DOHH2 (cell line): ENCODE data around the gene TANGO2.

ENCODE experiments used
- EZH2phosphoT487 ChIP-seq: fragments of 200-600 bp; sonication (generic); IDR thresholded peaks from 2 replicates; pipeline ENCODE4 v1.6.1; 2017; ENCODE audit warnings: borderline replicate concordance, mild to moderate bottlenecking, antibody characterized with exemption, low read length, moderate library complexity, mixed read lengths
- TF ChIP-seq, protein P1 (sequence below): fragments of 200-600 bp; sonication (generic); IDR thresholded peaks from one replicate; pipeline ENCODE4 v1.5.1; 2014; ENCODE audit warnings: antibody characterized with exemption, mild to moderate bottlenecking, low read depth, low read length; ENCODE audit not compliant: poor library complexity, severe bottlenecking

DNA sequence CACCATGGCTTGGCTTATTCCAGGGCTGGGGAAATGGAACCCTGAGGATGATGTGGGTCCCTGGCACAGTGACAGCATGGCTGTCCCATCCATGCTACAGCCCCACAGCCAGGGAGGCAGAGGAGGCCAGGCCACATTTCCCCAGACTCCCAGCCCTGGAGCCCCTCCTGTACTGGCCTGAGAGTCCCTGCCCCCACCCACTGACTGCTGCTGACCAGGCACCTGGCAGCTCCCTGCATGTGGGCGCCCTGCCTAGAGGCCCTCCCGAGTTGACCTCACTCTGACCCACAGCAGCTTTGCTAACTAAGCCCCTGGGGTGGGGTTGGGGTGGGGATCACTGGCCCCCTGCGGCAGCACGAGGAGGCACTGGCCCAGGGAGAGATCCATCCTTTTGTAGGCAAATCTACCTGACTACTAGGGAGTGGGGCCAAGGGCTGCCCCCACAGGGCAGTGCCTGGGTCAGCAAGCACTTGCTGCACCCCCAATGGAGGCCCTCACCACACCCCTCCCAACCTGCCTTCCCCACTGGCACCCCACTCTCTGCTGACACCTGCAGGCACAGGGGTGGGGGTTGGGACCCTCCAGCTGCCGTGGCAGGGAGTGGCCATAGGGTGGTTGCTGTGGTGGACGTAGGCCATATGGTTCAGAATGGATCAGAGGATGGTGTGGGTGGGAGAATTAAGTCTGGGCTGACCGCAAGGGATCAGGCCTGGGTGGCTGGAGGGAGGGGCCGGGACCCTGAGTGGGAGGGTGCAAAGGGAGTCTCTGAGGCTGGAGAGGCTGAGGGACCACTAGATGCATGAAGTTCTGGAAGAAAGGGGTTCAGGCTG is 21.7 kb upstream of the TANGO2 start:
- TF ChIP-seq, protein P1, sequence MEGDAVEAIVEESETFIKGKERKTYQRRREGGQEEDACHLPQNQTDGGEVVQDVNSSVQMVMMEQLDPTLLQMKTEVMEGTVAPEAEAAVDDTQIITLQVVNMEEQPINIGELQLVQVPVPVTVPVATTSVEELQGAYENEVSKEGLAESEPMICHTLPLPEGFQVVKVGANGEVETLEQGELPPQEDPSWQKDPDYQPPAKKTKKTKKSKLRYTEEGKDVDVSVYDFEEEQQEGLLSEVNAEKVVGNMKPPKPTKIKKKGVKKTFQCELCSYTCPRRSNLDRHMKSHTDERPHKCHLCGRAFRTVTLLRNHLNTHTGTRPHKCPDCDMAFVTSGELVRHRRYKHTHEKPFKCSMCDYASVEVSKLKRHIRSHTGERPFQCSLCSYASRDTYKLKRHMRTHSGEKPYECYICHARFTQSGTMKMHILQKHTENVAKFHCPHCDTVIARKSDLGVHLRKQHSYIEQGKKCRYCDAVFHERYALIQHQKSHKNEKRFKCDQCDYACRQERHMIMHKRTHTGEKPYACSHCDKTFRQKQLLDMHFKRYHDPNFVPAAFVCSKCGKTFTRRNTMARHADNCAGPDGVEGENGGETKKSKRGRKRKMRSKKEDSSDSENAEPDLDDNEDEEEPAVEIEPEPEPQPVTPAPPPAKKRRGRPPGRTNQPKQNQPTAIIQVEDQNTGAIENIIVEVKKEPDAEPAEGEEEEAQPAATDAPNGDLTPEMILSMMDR = no peak
- TF ChIP-seq EZH2phosphoT487 = no peak
